Naive B cell (primary cell): ENCODE data around the gene RNF126. TPM values are rescaled to one million over a fixed set of nuclear protein-coding genes. Genes with fewer than 3 reads are reported as not detected.
"Not testable (repeated sequence)": the region's sequence is repeated elsewhere in the genome, so short reads cannot be mapped to it uniquely, and the experiment has no call there.

Experiments used
- ATAC-seq, 2 donors: fragments of 150-1000 bp; cut with Tn5 transposase; 2 replicates each; pipeline ENCODE4 v1.10.0; 2021; ENCODE audit warnings: low read depth in 2 of 2, mild to moderate bottlenecking in 2 of 2, moderate library complexity in 2 of 2
- DNase-seq: peaks from one replicate; pipeline ENCODE4 v3.0.0; 2022
- H3K27ac Mint-ChIP-seq, 6 donors: one replicate each; pipeline ENCODE4 v1.8.0; 2020 to 2022; ENCODE audit warnings: mild to moderate bottlenecking in 6 of 6, mixed read lengths in 6 of 6, moderate library complexity in 5 of 6, inconsistent platforms in 2 of 6
- H3K27me3 Mint-ChIP-seq, 3 donors: one replicate each; pipeline ENCODE4 v1.8.0; 2021 to 2022; ENCODE audit warnings: mixed read lengths in 3 of 3, mild to moderate bottlenecking in 1 of 3
- H3K36me3 Mint-ChIP-seq, 2 donors: one replicate each; pipeline ENCODE4 v1.8.0; 2020 to 2022; ENCODE audit warnings: mixed read lengths in 2 of 2, inconsistent platforms in 1 of 2, mild to moderate bottlenecking in 1 of 2
- H3K4me1 Mint-ChIP-seq, 3 donors: one replicate each; pipeline ENCODE4 v1.8.0; 2020 to 2022; ENCODE audit warnings: mixed read lengths in 3 of 3, inconsistent platforms in 1 of 3, mild to moderate bottlenecking in 1 of 3, moderate library complexity in 1 of 3
- H3K4me3 Mint-ChIP-seq, 8 donors: one replicate each; pipeline ENCODE4 v1.8.0; 2020 to 2022; ENCODE audit warnings: mild to moderate bottlenecking in 8 of 8, mixed read lengths in 8 of 8, moderate library complexity in 8 of 8, inconsistent platforms in 2 of 8
- H3K9me3 Mint-ChIP-seq, 7 donors: one replicate each; pipeline ENCODE4 v1.8.0; 2020 to 2022; ENCODE audit warnings: mixed read lengths in 7 of 7, mild to moderate bottlenecking in 5 of 7, inconsistent platforms in 2 of 7, moderate library complexity in 1 of 7
- polyA plus RNA-seq, 6 donors: library from polyadenylated mRNA; unstranded; fragments of 300-500 nt; fragmentation: Illumina TruSeq; gene quantifications; one replicate each; pipeline ENCODE4 v1.2.3, GENCODE V29; 2021; ENCODE audit warnings: low read depth in 6 of 6

Gene RNF126
- polyA plus RNA-seq, 6 donors from 2014 or later = 51.0 to 72.4 (median 59.1) TPM

GRCh38 chr19:680287-681028 lies 17.4 kb upstream of the RNF126 start:
- H3K36me3 Mint-ChIP-seq = no peaks in the 10 kb centered on the region
- peak overlapping the region; percentile 76 to 98 (median 96) for H3K4me3 Mint-ChIP-seq
- no peaks in the 10 kb centered on the region for H3K9me3 Mint-ChIP-seq
- H3K27me3 Mint-ChIP-seq = peaks cover under 1 to 4% (median 3%) of the 10 kb centered on the region in 3 donors
- DNase-seq (peak; percentile 96), ATAC-seq (peak; percentile 70 to 74)
- peak overlapping the region; percentile 94 to 100 (median 100) for H3K27ac Mint-ChIP-seq
- peaks cover 7 to 13% (median 8%) of the 10 kb centered on the region in 3 donors for H3K4me1 Mint-ChIP-seq

DNA sequence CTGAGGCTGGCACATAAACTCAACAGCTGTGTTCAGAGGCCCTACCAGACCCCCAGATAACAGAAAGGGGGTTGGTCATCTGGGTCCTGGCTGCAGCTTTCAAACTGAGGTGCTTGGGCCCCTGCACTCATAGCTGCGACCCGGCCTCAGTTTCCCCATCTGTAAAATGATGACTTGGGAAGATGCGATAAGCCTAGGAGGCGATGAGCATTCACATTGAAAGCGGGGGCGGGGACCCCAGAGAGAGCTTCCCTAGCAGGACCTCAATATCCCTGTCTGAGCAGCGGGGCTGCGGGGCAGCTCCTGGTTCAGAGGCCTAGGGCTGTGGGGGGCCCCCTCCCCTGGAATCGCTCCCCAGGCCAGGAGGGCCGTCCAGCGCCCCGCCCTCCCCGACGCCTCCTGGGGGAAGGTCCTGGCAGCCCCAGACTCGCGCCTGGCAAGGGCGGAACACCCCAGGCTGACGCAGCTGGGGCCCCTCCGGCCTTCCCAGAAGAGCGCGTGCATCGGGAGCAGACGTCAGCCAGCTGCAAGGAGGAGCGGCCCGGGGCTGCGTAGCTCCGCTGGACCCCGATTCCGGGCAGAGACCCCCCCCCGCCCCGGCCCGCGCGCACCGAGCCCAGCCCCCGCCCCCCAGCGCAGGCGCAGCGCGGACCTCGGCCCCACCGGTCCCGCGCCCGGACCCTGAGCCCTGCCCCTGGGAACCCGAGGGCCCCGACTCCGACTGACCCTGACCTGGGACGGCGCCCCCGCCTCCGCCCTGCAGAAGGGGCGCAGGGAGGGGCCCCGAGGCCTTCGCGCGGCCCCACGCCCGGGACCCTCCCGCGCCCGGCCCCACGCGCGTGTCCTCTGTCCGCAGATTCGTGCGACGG lies 16.6 kb upstream of the RNF126 start:
- peak overlapping the region; percentile 57 to 98 (median 80) for H3K4me3 Mint-ChIP-seq
- H3K36me3 Mint-ChIP-seq = no peaks in the 10 kb centered on the region
- H3K9me3 Mint-ChIP-seq = no peaks in the 10 kb centered on the region
- peaks cover 7 to 16% (median 12%) of the 10 kb centered on the region in 3 donors for H3K4me1 Mint-ChIP-seq
- peaks cover 8 to 10% (median 9%) of the 10 kb centered on the region in 3 donors for H3K27me3 Mint-ChIP-seq
- ATAC-seq (peak; percentile 3 to 4), DNase-seq (peak; percentile 56)
- H3K27ac Mint-ChIP-seq = peak overlapping the region in 2 of 6 donors; percentile 33 to 75

- peaks cover 7 to 16% (median 12%) of the 10 kb centered on the region in 3 donors for H3K4me1 Mint-ChIP-seq
- no peaks in the 10 kb centered on the region for H3K36me3 Mint-ChIP-seq
- H3K4me3 Mint-ChIP-seq = peak overlapping the region; percentile 36 to 90 (median 73)
- no peaks in the 10 kb centered on the region for H3K9me3 Mint-ChIP-seq
- no peak for DNase-seq
- H3K27ac Mint-ChIP-seq = peak overlapping the region in 3 of 6 donors; percentile 47 to 64 (median 62)
- H3K27me3 Mint-ChIP-seq = peaks cover 9 to 14% (median 12%) of the 10 kb centered on the region in 3 donors
- ATAC-seq = no peak
Measured at GRCh38 chr19:678791-679388, 15.9 kb upstream of the RNF126 start.

- Mint-ChIP-seq H3K27me3 (peaks cover 11 to 20% (median 18%) of the 10 kb centered on the region in 3 donors), H3K4me1 (peaks cover 7 to 16% (median 12%) of the 10 kb centered on the region in 3 donors), H3K4me3 (peak overlapping the region in 3 of 8 donors; percentile 40 to 70 (median 66)), H3K9me3 (no peaks in the 10 kb centered on the region), H3K36me3 (no peaks in the 10 kb centered on the region), H3K27ac (peak overlapping the region in 2 of 6 donors; percentile 47 to 65)
- ATAC-seq = no peak
- DNase-seq = no peak
Measured at GRCh38 chr19:677601-678436, 14.8 kb upstream of the RNF126 start.

DNA sequence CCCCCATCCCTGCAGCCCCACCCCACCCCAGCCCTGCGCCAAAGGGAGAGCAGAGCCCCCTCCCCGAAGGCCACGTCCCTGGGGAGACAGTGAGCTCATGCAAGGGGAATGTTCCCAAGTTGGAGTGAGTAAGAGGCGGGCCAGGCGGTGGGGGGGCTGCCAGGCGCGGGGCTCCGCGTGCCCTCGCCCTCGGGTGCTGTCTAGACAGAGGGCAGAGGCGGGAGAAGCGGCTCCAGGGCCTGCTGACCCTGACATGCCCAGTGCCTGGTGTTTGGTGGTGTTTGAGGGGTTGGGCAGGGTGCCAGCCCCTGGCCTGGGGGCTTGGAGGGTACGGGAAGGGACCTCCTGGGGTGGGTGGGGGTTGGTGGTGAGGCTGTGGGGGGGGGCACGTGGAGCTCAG lies 14.2 kb upstream of the RNF126 start:
- ATAC-seq (no peak), DNase-seq (no peak)
- Mint-ChIP-seq H3K4me3 (peak overlapping the region in 1 of 8 donors; percentile 66), H3K27me3 (peaks cover 11 to 20% (median 18%) of the 10 kb centered on the region in 3 donors), H3K27ac (peak overlapping the region in 1 of 6 donors; percentile 47), H3K4me1 (peaks cover 7 to 16% (median 12%) of the 10 kb centered on the region in 3 donors), H3K9me3 (no peaks in the 10 kb centered on the region), H3K36me3 (no peaks in the 10 kb centered on the region)

- no peak for ATAC-seq
Measured at GRCh38 chr19:676339-677105, 13.5 kb upstream of the RNF126 start, which contains the start of gene FSTL3. Gene FSTL3, plus strand, starts transcription at chr19:676392. Its CDS starts 32 bp downstream, at chr19:676424.

DNA sequence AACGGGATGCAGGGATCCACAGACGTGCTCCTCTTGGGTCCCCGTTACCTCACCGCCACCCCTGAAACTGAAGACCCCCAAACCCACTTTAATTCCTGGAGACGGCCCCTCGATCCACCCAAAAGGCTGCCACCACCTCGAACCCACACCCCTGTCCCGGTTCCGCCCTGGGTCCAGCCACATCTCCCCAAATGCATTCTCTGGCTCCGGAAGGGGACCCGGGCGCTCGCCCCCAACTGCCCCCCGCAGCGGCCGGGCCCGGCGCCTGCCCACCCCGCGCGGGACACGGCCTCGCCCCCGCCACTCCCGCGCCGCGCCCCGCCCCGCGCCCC lies 13.0 kb upstream of the RNF126 start:
- no peak overlapping the region for H3K27ac Mint-ChIP-seq
- no peaks in the 10 kb centered on the region for H3K9me3 Mint-ChIP-seq
- peaks cover 11 to 20% (median 18%) of the 10 kb centered on the region in 3 donors for H3K27me3 Mint-ChIP-seq

More at GRCh38 chr19:676339-677105, 13.5 kb upstream of the RNF126 start, which contains the start of gene FSTL3:
- no peaks in the 10 kb centered on the region for H3K9me3 Mint-ChIP-seq
- no peak for DNase-seq
- H3K4me1 Mint-ChIP-seq = peaks cover 7 to 13% (median 12%) of the 10 kb centered on the region in 3 donors
- H3K27ac Mint-ChIP-seq = no peak within 1 kb of the TSS
- H3K27me3 Mint-ChIP-seq = peaks cover 11 to 20% (median 18%) of the 10 kb centered on the region in 3 donors
- no peaks in the 10 kb centered on the region for H3K36me3 Mint-ChIP-seq
- peak within 1 kb of the TSS in 6 of 8 donors; percentile 15 to 79 (median 46) for H3K4me3 Mint-ChIP-seq

DNA sequence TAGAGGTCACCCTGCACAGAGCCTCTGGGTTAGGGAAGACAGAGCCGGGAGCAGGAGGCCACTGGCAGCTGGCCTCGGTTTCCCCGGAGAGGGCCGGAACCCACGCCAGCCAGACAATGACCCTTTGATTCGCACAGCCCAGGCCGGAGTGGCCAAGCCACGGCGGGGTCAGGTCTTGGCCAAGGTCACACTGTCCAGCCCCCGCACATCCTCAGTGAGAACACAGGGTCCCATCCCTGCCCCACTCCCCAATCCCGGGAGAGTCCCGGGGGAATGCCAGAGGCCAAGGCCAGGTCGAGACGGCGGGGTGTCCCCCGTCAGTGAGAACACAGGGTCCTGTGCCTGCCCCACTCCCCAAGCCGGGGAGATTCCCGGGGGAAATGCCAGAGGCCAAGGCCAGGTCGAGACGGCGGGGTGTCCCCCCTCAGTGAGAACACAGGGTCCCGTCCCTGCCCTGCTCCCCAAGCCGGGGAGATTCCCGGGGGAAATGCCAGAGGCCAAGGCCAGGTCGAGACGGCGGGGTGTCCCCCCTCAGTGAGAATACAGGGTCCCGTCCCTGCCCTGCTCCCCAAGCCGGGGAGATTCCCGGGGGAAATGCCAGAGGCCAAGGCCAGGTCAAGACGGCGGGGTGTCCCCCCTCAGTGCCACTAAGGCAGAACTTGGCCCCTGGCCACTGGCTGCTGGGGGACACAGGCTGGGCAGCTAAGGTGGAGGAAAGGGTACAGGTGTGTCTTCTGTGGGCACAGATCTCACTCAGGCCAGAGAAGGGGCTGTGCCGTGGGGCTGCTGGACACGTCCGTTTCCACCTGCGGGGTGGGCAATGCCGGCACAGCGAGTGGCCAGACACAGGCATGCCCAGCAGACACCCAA lies 11.5 kb upstream of the RNF126 start:
- Mint-ChIP-seq H3K27ac (no peak overlapping the region), H3K4me3 (no peak overlapping the region), H3K9me3 (no peaks in the 10 kb centered on the region), H3K4me1 (peaks cover 0 to 10% (median 5%) of the 10 kb centered on the region in 3 donors), H3K36me3 (no peaks in the 10 kb centered on the region), H3K27me3 (peaks cover 11 to 20% (median 18%) of the 10 kb centered on the region in 3 donors)
- DNase-seq = no peak
- no peak for ATAC-seq

More for the DNA sequence above, 13.0 kb upstream of the RNF126 start:
- Mint-ChIP-seq H3K4me3 (peak overlapping the region in 2 of 8 donors; percentile 54 to 69), H3K4me1 (peaks cover 5 to 13% (median 12%) of the 10 kb centered on the region in 3 donors), H3K36me3 (no peaks in the 10 kb centered on the region)
- no peak for ATAC-seq
- no peak for DNase-seq

GRCh38 chr19:670609-671075 lies 7.6 kb upstream of the RNF126 start:
- DNase-seq (no peak), ATAC-seq (peak; percentile 56 to 58)
- Mint-ChIP-seq H3K9me3 (peaks cover 0 to 3% (median 0%) of the 10 kb centered on the region in 7 donors), H3K27me3 (peaks cover 16 to 34% (median 17%) of the 10 kb centered on the region in 3 donors), H3K4me1 (peaks cover 0 to 10% (median 7%) of the 10 kb centered on the region in 3 donors), H3K4me3 (no peak overlapping the region), H3K27ac (no peak overlapping the region), H3K36me3 (no peaks in the 10 kb centered on the region)

GRCh38 chr19:668675-669434 lies 5.8 kb upstream of the RNF126 start:
- peak overlapping the region in 2 of 8 donors; percentile 41 to 61 for H3K4me3 Mint-ChIP-seq
- ATAC-seq = not testable (repeated sequence)

More at GRCh38 chr19:668675-669434, 5.8 kb upstream of the RNF126 start:
- not testable (repeated sequence) for DNase-seq, H3K9me3 Mint-ChIP-seq, H3K36me3 Mint-ChIP-seq
- peak overlapping the region in 3 of 6 donors; percentile 12 to 71 (median 29) for H3K27ac Mint-ChIP-seq
- H3K4me1 Mint-ChIP-seq = peaks cover 4 to 18% (median 16%) of the 10 kb centered on the region in 3 donors
- peaks cover 5 to 21% (median 7%) of the 10 kb centered on the region in 3 donors for H3K27me3 Mint-ChIP-seq
